SIG-M5 (cell line): Measurements from ENCODE around the gene COL6A2.
"Not testable (repeated sequence)": the region's sequence is repeated elsewhere in the genome, so short reads cannot be mapped to it uniquely, and the experiment has no call there.

ENCODE experiments used
- DNase-seq: peaks from one replicate; lab custom pipeline; 2025; lab: John Stamatoyannopoulos, UW

The COL6A2 gene

DNA sequence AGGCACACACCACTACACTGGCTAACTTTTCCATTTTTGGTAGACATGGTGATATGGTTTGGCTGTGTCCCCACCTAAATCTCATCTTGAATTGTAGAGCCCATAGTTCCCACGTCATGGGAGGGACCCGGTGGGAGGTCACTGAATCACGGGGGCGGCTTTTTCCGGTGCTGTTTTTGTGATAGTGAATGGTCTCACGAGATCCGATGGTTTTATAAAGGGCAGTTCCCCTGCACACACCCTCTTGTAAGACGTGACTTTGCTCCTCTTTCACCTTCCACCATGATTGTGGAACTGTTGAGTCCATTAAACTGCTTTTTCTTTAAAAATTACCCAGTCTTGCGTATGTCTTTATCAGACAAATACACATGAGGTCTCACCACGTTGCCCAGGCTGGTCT, 58.8 kb downstream of the COL6A2 start:
- DNase-seq: no peak

DNA sequence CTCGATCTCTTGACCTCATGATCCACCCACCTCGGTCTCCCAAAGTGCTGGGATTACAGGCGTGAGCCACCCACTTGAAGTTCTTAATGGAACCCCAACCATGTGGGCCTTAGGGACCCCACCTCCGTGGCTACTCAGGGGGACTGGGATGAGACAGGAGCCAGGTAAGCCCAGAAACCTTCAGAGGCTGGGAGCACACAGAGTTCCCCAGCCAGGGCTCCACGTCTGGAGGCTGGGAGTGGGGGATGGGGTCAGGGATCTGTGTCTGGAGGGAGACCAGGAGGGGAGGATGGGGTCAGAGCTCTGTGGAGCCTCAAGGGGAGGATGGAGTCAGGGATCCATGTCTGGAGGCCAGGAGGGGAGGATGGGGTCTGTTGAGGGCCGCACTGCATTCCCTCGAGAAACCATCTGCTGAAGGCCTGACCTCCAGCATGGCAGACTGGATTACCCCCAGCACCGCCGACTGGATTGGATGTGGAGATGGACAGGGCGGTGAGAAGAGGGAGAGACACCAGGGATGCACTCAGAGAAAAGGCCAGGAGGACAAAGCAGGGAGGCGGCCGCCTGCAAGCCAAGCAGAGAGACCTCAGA, 59.6 kb downstream of the COL6A2 start:
- DNase-seq: no peak

DNA sequence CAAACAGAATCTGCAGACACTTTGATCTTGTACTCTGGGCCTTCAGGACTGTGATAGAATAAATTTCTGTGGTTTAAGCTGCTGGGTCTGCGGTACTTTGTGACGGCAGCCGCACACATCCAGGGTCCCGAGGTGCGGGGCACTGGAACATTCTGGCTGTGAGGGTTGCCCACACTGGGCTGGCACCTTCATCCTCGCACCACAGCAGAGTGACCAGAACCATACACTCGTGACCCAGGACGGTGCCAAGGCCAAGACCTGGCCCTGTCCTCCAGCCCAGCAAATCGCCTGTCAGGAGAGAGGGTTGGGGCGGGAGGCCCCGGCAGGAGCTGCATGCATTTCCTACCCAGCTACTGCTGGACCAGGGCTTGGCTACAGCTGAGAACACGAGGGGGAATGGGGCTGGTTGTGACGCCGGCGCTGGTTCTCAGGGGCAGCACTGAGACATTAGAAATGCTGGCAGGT, 60.1 kb downstream of the COL6A2 start:
- DNase-seq: no peak

DNA sequence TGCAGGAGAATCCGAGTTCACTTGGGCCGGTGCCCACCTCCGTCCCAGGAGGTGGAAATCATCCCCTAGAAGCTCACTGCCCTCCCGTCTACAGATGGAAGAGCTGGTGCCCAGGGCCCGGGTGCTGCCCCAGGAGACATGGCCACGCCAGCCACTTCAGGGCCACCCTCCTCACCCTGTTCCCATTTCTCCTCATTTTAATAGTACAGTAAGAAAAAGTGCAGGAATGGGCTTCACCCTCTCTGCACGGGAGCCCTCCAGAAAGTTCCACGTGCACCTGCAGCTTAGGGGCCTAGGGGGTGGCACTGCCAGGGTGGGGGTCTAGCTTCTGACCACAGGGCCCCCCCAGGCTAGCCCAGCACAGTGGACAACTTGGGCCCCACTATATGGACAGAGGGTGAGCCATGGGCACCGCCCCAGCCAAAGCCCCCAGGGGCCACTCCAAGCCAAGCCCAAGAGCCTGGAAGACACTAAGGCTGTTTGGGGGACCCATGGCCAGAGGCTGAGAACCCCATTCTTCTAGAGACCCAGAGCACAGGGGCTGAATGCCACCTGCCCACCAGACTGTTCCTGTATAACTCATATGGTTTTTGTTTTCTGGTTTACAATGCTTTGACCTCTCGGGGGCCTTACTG, 60.9 kb downstream of the COL6A2 start:
- DNase-seq: no peak

DNA sequence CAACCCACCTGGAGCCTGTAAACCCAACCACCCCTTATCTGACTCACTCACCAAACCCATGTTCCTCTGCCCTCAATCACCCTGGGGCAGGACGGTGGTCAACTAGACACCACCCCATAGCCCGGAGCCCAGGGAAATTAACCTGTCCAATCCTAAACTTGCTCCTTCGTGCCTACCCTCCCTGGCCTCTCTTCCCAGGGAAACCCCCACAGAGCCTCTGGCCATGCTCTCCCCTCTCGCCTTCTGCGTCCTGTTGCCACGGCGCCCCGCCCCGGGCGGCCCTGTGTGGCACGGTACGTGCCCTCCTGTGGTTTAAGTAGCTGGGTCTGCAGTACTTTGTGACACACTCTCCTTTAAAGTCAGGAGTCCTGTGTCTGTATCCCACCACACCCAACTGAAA, 61.5 kb downstream of the COL6A2 start:
- no peak for DNase-seq

DNA sequence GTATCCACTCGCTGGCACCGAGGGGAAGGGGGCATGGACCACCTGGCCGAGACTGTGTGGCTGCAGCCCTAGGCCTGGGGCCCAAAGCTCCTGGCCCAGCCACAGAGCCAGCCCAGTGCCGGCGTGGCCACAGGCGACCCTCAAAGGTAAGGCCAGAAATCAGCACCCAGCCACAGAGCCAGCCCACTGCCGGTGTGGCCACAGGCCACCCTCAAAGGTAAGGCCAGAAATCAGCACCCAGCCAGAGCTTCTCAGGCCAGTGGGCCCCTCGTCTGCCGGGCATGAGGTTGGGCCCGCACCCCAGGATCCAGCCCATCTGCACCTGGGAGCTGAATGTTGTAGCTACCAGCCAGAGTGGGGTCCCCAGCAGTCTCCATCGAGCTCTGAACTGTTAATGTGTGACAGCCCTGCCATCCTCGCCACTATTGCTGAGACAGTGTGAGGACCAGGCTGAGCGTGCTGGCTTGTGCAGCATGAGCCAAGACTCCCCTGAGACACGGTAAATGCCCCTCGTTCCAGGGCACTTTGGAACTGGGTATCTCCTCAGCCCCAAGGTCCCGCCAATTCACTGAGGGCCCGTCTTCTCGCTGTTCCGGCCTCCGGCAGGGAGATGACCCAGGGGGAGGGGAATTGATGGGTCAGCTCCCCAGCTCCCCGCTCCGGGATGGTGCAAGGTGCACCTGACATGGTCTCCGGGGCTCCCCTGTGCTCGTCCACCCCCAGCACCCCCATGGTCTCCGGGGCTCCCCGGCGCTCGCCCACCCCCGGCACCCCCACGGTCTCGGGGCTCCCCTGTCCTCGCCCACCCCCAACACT, 62.1 kb downstream of the COL6A2 start:
- DNase-seq: no peak

DNA sequence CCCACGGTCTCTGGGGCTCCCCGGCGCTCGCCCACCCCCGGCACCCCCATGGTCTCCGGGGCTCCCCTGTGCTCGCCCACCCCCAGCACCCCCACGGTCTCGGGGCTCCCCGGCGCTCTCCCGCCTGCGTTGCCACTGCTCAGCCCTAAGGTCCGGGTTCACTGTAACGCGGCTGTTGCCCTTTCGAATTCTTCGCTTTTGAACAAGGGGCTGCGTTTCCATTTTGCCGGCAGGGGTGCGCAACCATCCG, 62.7 kb downstream of the COL6A2 start:
- DNase-seq: no peak

DNA sequence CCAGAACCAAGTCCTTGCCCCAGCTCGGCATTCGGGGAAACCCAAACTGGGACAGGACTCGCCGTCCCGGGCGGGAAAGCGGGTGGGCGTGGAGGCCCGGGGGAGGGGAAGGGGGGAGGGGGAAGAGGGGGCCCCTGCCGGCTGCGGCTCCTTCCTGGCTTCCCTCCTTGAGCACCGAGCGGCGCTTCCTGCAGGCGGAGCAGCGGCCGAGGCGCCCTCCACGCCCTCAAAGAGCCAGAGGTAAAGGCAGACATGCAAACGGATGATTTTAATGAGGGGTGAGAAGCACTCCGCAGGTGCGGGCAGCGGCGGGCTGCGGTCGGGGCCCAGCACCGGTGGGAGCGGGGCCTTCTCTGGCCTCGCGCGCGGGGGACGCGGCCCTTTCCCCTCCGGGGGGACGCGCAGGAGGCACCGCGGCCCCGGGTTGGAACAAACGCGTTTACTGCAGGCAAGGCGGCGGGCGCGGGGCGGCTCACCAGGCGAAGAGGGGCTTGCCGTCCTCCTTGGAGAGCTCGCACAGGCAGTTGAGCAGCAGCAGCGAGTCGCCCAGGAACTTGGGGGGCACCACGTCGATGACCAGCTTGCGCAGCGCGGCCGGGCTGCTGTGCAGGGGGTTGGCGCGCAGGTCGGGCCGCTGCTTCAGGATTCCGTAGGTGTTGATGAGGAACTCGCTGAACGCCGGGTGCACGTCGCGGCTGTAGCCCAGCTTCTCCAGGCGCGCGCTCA, 63.2 kb downstream of the COL6A2 start:
- DNase-seq: no peak

DNA sequence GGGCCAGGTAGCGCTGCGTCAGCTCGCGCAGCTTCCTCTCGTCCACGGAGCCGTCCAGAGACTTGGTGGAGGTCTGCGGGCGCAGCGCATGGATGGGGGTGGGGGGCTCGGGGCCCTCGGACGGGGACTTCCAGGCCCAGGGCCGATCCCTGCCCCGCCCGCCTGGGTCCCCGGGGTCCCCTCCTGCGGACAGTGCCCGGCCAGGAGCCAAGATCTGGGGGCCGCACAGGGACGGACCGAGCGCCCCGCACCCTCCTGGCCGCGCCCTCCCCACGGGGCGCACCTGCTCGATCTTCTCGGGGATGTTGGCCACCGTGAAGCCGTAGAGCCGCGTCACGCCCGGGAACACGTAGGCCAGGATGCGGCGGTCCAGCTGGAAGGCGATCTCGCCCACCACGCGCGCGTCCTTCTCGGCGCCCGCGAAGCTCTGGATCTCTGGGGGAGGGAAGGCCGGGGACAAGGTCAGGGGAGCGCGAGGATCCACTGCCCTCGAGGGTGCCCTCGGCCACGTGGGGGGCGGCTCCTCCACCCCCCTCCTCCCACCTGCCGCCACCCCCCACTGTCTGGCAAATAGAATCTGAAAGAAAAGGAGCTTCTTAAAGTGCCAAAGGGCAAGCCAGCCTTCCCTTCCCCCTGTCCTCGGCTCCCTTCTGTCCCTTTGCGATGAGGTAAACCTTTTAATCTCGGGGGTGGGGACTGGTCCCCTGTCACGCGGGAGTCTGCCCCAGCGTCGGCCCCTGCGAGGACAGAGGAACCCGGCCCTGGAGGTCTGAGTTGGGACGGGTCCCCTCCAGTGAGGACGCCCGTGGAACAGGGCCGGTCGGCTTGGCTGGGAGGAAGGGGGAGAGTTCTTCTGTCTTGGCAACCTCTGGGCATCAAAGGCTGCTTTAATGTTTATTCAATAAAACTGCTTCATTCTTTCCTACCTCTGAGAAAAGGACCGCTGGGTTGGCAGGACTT, 64.0 kb downstream of the COL6A2 start:
- DNase-seq: no peak

DNA sequence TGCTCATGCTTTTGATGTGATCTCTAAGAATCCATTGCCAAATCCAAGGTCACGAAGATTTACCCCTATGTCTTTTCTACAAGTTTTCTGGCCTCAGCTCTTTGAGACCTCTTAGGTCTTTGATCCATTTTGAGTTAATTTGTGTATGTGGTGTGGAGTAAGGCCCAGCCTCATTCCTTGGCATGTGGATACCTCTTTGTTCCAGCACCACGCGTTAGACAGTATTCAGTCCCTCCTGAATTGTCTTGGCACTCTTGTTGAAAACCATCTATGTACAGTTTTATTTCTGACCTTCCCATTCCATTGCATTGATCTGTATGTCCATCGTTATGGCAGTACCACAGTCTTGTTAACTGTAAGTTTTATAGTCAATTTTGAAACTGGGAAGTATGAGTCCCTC, 65.5 kb downstream of the COL6A2 start:
- DNase-seq: no peak

DNA sequence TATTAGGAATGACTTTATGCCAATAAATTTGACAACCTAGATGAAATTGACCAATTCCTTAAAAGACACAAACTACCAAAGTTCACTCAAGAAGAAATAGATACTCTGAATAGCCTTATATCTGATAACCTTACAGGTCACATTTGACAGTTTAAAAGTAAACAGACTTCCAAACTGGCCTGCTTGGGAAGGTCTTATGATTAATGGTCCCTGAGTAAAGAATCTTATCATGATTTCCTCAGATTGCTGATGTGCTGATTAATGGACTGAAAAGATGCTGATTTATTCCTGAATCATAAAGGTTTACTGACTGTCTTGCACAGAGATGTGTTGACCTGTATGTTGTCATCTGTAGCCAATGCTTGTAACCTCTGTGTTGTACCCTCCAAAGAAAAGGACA, 67.2 kb downstream of the COL6A2 start:
- no peak for DNase-seq

DNA sequence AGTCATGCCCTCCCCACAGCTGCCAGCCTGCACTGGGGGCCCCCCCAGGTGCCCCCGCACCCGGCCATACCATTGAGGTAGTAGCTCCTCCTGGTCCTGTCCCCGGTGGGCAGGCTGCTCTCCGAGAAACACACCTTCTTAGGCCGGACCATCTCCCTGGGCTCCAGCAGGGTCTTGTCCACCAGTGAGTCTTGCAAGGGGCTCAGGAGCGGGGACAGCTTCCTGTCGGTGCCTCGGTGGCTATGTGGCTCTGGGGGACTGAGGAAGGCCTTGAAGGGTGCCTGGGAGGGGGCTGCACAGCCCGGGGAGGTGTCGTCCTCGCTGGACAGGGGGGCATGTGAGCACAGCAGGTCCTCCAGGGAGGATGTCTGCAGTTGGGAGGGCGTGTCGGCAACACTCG, 70.3 kb downstream of the COL6A2 start:
- DNase-seq: no peak

DNA sequence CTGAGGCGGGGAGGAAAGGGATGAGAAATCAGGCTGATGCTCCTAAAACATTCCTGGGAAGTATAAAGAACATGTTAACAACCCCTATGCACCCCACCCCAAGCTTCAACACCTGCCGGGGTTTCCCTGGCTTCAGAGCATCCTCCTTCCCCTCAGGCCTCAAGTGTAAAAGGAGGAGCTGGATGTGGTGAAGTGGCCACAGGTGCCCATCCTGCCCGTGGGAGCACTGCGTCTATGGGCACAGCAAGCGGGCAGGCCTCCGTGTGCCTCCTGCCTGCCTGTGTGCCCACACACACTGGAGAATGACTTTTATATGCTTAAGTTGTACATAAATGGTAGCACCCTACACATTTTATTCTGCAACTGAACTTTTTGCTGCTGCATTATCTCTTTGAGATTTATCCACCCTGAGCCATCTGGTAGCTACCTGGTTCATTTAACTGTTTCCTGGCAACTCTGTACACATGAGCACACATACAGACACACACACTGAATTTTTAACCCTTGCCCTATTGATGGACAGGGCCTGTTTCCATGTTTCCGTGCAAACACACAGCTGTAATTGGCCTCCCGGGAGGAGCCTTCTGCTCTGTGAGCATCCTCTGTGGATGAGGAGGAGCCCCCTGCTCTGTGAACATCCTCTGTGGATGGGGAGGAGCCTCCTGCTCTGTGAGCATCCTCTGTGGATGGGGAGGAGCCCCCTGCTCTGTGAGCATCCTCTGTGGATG, 70.9 kb downstream of the COL6A2 start:
- DNase-seq: no peak

DNA sequence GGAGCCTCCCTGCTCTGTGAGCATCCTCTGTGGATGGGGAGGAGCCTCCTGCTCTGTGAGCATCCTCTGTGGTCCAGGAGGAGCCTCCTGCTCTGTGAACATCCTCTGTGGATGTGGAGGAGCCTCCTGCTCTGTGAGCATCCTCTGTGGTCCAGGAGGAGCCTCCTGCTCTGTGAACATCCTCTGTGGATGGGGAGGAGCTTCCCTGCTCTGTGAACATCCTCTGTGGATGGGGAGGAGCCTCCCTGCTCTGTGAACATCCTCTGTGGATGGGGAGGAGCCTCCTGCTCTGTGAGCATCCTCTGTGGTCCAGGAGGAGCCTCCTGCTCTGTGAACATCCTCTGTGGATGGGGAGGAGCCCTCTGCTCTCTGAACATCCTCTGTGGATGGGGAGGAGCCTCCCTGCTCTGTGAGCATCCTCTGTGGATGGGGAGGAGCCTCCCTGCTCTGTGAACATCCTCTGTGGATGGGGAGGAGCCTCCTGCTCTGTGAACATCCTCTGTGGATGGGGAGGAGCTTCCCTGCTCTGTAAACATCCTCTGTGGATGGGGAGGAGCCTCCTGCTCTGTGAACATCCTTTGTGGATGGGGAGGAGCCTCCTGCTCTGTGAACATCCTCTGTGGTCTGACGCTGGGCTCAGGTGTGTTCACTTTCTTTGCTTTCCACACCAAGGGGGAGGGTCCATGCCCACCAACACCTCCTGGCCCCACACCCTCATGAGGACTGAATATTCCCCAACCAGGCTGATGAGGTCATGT, 72.7 kb downstream of the COL6A2 start:
- not testable (repeated sequence) for DNase-seq

DNA sequence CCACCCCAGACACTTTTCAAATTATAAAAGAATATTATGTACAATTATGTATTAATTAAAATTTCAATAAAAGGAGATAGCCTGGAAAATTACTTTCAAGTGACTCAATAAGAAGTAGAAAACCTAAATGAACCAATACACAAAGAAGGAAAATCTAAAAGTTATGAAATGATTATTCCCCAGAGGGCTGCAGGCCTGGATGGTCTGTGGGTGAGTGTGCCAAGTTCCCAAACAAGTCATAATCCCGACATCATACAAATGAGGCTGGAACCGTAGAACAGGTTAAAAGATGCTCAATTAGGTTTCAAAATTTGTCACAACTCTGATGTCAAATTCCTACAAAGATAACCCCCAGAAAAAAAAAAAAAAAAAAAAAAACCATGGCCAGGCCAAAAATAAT, 73.7 kb downstream of the COL6A2 start:
- DNase-seq: no peak

DNA sequence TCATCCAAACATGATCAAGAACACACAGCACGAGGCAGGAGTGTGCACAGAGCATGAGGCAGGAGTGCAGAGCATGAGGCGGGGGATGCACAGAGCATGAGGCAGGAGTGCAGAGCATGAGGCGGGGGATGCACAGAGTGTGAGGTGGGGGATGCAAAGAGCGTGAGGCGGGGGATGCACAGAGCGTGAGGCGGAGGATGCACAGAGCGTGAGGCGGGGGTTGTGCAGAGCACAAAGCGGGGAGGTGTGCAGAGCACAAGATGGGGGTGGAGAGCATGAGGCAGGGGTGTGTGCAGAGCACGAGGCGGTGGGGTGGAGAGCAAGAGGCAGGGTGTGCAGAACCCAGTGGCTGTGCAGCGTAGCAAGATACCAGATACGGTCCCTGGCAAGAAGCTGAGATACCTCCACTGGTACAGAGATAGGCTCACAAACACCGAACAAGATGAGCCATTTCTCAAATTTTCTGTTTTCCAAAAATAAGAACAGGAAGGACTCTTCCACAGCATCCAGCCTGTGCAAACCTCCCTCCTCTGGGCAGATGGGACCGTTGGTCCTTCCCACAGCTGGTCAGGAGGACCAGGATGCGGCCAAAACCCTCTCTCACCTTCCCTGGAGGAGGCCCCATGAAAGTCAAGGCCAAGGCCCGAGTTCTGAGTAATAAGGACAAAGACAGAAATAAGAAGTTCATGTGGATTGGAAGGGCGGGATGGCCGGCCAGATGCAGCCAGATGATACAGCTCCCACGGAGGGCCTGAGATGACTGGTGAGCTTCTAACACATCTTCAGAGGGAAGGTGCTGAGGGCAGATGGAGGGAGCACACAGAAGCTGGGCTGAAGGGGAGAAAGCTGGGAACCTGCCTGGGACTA, 74.3 kb downstream of the COL6A2 start:
- no peak for DNase-seq

DNA sequence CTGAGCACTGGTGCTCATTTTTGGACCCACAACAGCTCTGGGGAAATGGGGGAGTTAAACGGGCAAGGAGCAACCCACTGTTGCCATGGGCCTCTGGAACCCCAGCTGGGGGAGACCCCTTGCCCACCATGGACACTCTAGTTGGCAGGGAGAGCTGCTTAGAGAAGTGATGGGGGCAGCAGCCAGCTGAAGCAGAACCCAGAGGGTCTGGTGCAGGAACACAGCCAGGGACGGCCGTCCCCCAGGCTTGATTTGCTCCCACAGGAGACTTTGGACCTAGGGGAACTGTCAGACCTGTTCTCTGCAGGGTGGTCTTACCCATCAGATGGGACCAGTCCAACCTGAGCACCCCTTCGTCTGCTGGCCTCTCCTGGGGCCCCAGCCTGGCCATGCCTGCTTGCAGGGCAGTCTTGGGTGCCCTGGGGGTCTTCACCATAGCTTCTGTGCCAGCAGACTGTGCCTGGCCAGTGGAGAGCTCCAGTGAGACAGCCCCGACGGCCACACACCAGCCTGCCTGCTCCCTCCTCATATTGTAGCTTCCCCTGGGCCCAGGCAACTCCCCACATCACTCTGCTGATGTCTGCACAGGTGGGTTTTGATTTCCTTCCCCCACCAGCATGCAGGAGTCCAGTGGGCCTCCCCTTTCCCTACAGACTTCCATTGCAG, 75.1 kb downstream of the COL6A2 start:
- no peak for DNase-seq

DNA sequence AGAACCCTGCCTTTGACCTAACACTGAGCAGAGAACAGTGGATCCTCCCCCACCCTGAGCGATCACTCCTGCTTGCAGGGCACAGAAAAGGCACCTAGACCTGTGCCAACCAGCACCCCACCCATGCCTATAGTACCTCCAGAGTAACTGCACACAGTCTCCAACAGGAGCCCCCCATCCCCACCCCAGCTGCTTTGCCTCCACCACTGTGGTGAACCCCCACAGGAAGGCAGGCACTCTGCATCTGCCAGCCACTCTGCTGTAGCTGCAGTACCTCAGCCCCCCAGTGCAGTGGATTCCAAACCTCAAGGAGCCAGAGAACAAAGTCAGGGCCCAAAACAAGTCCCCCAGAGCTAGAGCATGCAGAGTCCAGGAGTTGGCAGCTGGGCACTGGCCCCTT, 75.7 kb downstream of the COL6A2 start:
- no peak for DNase-seq
